HG03342 (cell line): Measurements from ENCODE around the gene SUGCT.

Source experiments
- ATAC-seq: cut with Tn5 transposase; IDR thresholded peaks from one replicate; pipeline ENCODE4 v1.9.1; 2021; ENCODE audit warnings: mild to moderate bottlenecking, moderate library complexity; ENCODE audit not compliant: unreplicated experiment

The SUGCT gene

GRCh38 chr7:40755438-40755837, 620.6 kb downstream of the SUGCT start:
- no peak for ATAC-seq

GRCh38 chr7:40757109-40757508, 622.3 kb downstream of the SUGCT start:
- no peak for ATAC-seq

- ATAC-seq = no peak
Observed at GRCh38 chr7:40758590-40758989, 623.8 kb downstream of the SUGCT start.

GRCh38 chr7:40760293-40760964, 625.6 kb downstream of the SUGCT start:
- ATAC-seq = no peak

- no peak for ATAC-seq
Observed at GRCh38 chr7:40760987-40761386, 626.2 kb downstream of the SUGCT start.

- no peak for ATAC-seq
Observed at GRCh38 chr7:40761762-40762560, 627.2 kb downstream of the SUGCT start.

GRCh38 chr7:40763319-40764287, 628.8 kb downstream of the SUGCT start:
- no peak for ATAC-seq

GRCh38 chr7:40765639-40766038, 630.8 kb downstream of the SUGCT start:
- ATAC-seq = no peak

- no peak for ATAC-seq
Observed at GRCh38 chr7:40772096-40772495, 637.3 kb downstream of the SUGCT start.

- no peak for ATAC-seq
Observed at GRCh38 chr7:40773656-40774055, 638.9 kb downstream of the SUGCT start.

GRCh38 chr7:40775877-40776276, 641.1 kb downstream of the SUGCT start:
- no peak for ATAC-seq

GRCh38 chr7:40777730-40778312, 643.0 kb downstream of the SUGCT start:
- ATAC-seq = no peak

GRCh38 chr7:40780460-40780859, 645.7 kb downstream of the SUGCT start:
- ATAC-seq = no peak

GRCh38 chr7:40782836-40783235, 648.0 kb downstream of the SUGCT start:
- no peak for ATAC-seq

GRCh38 chr7:40784176-40784575, 649.4 kb downstream of the SUGCT start:
- no peak for ATAC-seq

- no peak for ATAC-seq
Observed at GRCh38 chr7:40786909-40787308, 652.1 kb downstream of the SUGCT start.

GRCh38 chr7:40793132-40793531, 658.3 kb downstream of the SUGCT start:
- no peak for ATAC-seq

GRCh38 chr7:40795607-40796006, 660.8 kb downstream of the SUGCT start:
- no peak for ATAC-seq

GRCh38 chr7:40796723-40797122, 661.9 kb downstream of the SUGCT start:
- ATAC-seq = no peak

- no peak for ATAC-seq
Observed at GRCh38 chr7:40798613-40799012, 663.8 kb downstream of the SUGCT start.
